HepG2 (cell line): ENCODE data around the gene TFB1M. TPM values are rescaled to one million over a fixed set of nuclear protein-coding genes. Genes with fewer than 3 reads are reported as not detected.

ENCODE experiments used
- AKAP8 ChIP-seq: sonication (generic); formaldehyde crosslinking; IDR thresholded peaks from 2 replicates; pipeline ENCODE4 v1.5.1; 2020; ENCODE audit warnings: mild to moderate bottlenecking, missing genetic modification reagents
- ARID4A ChIP-seq: sonication (generic); formaldehyde crosslinking; IDR thresholded peaks from 2 replicates; pipeline ENCODE4 v1.5.0; 2020; ENCODE audit warnings: mild to moderate bottlenecking, missing genetic modification reagents, borderline replicate concordance
- CENPT ChIP-seq: sonication (generic); formaldehyde crosslinking; IDR thresholded peaks from 2 replicates; pipeline ENCODE4 v1.8.0; 2022; ENCODE audit warnings: low read depth, mild to moderate bottlenecking, moderate library complexity, missing genetic modification reagents
- HMG20B ChIP-seq: conservative IDR thresholded peaks from 2 replicates; pipeline ENCODE4 v1.6.1; 2016; ENCODE audit warnings: missing genetic modification reagents, missing compliant biosample characterization
- MBD4 ChIP-seq: IDR thresholded peaks from 2 replicates; pipeline ENCODE4 v1.6.1; 2012; ENCODE audit warnings: low read length, inconsistent platforms, borderline replicate concordance
- MED8 ChIP-seq: sonication (generic); formaldehyde crosslinking; IDR thresholded peaks from 2 replicates; pipeline ENCODE4 v1.8.1; 2023; ENCODE audit warnings: mild to moderate bottlenecking, missing genetic modification reagents; ENCODE audit not compliant: insufficient replicate concordance
- REXO4 ChIP-seq: sonication (generic); formaldehyde crosslinking; IDR thresholded peaks from 2 replicates; pipeline ENCODE4 v1.8.0; 2022; ENCODE audit warnings: missing genetic modification reagents, mild to moderate bottlenecking, borderline replicate concordance
- TFDP2 ChIP-seq: sonication (generic); formaldehyde crosslinking; IDR thresholded peaks from 2 replicates; pipeline ENCODE4 v1.4.0; 2020; ENCODE audit warnings: missing genetic modification reagents
- ZFP41 ChIP-seq: sonication (generic); formaldehyde crosslinking; IDR thresholded peaks from 2 replicates; pipeline ENCODE4 v1.4.0; 2020; ENCODE audit warnings: mild to moderate bottlenecking, missing genetic modification reagents, borderline replicate concordance
- ZNF224 ChIP-seq: sonication (generic); formaldehyde crosslinking; IDR thresholded peaks from 2 replicates; pipeline ENCODE4 v1.5.0; 2020; ENCODE audit warnings: mild to moderate bottlenecking, missing genetic modification reagents
- ZNF318 ChIP-seq: sonication (generic); formaldehyde crosslinking; IDR thresholded peaks from 2 replicates; pipeline ENCODE4 v1.4.0; 2020; ENCODE audit warnings: mild to moderate bottlenecking, missing genetic modification reagents
- ZNF329 ChIP-seq: sonication (generic); formaldehyde crosslinking; IDR thresholded peaks from 2 replicates; pipeline ENCODE4 v1.9.0; 2021; ENCODE audit warnings: low read depth, mild to moderate bottlenecking, missing genetic modification reagents
- ZNF747 ChIP-seq: sonication (generic); formaldehyde crosslinking; IDR thresholded peaks from 2 replicates; pipeline ENCODE4 v1.8.1; 2023; ENCODE audit warnings: missing genetic modification reagents, mild to moderate bottlenecking, borderline replicate concordance
- ZZZ3 ChIP-seq: sonication (generic); formaldehyde crosslinking; IDR thresholded peaks from 2 replicates; pipeline ENCODE4 v1.4.0; 2020; ENCODE audit warnings: missing genetic modification reagents, mild to moderate bottlenecking, borderline replicate concordance
- polyA plus RNA-seq, 8 experiments: library from polyadenylated mRNA; depleted of rRNA in 3 of 8; stranded (reverse) in 7 of 8; unstranded in 1 of 8; fragments of >200 nt; fragmentation: Illumina TruSeq in 4 of 8; extraction: Trizol in 4 of 8; gene quantifications; 2 replicates each; pipeline versions ENCODE4 v1.2.1 to v1.2.3, GENCODE V29; 2011 to 2016; ENCODE audit warnings: low read depth in 4 of 8, missing spikeins in 1 of 8, mixed read lengths in 1 of 8; ENCODE audit not compliant: insufficient read depth in 1 of 8
- total RNA-seq, 5 experiments: library from RNA; depleted of rRNA; stranded (reverse); fragments of >200 nt; fragmentation: Illumina TruSeq; extraction: Trizol; gene quantifications; 2 replicates each; pipeline ENCODE4 v1.2.3, GENCODE V29; 2016; ENCODE audit warnings: low read depth in 1 of 5

The TFB1M gene
- total and polyA plus RNA-seq, 2 of the 13 experiments (the other 11 are each of a cell fraction or from before 2014, with no cell fraction given): 91.4 to 122 TPM

- TF ChIP-seq ZNF318 (CRISPR knock-in tag): no peak
- no peak for TF ChIP-seq ZZZ3 (CRISPR knock-in tag)
- no peak for TF ChIP-seq HMG20B (CRISPR knock-in tag)
- no peak for TF ChIP-seq ZFP41 (CRISPR knock-in tag)
- peak; percentile 94 for TF ChIP-seq MBD4
- TF ChIP-seq ZNF747 (CRISPR knock-in tag): 0 out of 2 replicates have a peak, but pooled peaks have one; percentile 49
- no peak for TF ChIP-seq ZNF224 (CRISPR knock-in tag)
- TF ChIP-seq ARID4A: no peak
- TF ChIP-seq CENPT: no peak
- no peak for TF ChIP-seq ZNF329 (CRISPR knock-in tag)
- no peak for TF ChIP-seq AKAP8 (CRISPR knock-in tag)
- TF ChIP-seq REXO4 (CRISPR knock-in tag): no peak
- TF ChIP-seq MED8: peak; percentile 29
- TF ChIP-seq TFDP2 (CRISPR knock-in tag): peak; percentile 37; the same call in 1 of the 2 replicates
These were observed 13.2 kb upstream of the TFB1M start (continued) for GRCh38 chr6:155327326-155328073.
